Erythroblast (primary cell): ENCODE results near the gene WFDC10A.
"Not testable (repeated sequence)": the region's sequence is repeated elsewhere in the genome, so short reads cannot be mapped to it uniquely, and the experiment has no call there.

Experiments used
- GATA1 ChIP-seq: IDR thresholded peaks from 2 replicates; pipeline ENCODE4 v1.6.1; 2011; ENCODE audit warnings: low read depth, mild to moderate bottlenecking, control low read depth, low read length, moderate library complexity
- POLR2A ChIP-seq: IDR thresholded peaks from 2 replicates; pipeline ENCODE4 v1.6.1; 2011; ENCODE audit warnings: mild to moderate bottlenecking, low read length

DNA sequence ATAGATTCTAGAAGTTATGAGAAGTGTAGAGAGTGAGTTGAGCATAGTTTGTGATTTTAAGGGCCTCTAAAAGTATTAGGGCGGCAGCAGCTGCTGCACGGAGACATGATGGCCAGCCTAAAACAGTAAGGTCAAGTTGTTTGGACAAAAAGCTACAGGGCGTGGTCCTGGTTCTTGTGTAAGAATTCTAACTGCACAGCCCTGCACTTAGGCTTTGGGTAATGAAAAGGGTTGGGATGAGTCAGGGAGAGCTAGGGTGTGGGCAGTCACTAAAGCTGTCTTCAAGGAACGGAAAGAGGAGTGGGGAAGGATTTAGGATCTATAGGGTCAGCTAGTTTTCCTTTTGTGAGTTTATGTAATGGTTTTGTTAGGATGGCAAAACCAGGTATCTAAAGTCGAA lies 43.6 kb upstream of the WFDC10A start:
- not testable (repeated sequence) for TF ChIP-seq POLR2A, GATA1
